Natural killer cell (primary cell): ENCODE measurements around the gene HDAC4. TPM values are rescaled to one million over a fixed set of nuclear protein-coding genes. Genes with fewer than 3 reads are reported as not detected.

Experiments used
- ATAC-seq, 3 donors: fragments of 150-1000 bp in 2 of 3; fragments of 200-7000 bp in 1 of 3; cut with Tn5 transposase; 1 replicate in 1 of 3; 2 replicates in 2 of 3; pipeline ENCODE4 v1.10.0; 2021; ENCODE audit warnings: mild to moderate bottlenecking in 2 of 3, moderate library complexity in 2 of 3
- DNase-seq, 2 donors: peaks; one replicate each; pipeline versions ENCODE4 v3.0.0 to v3.0.0-alpha.2; 2013 to 2021; ENCODE audit warnings: mixed read lengths in 1 of 2
- H3K27ac ChIP-seq: one replicate; pipeline ENCODE4 v1.5.1; 2013; ENCODE audit warnings: mild to moderate bottlenecking, low read length
- H3K27me3 ChIP-seq: one replicate; pipeline ENCODE4 v1.6.1; 2013; ENCODE audit warnings: low read length; ENCODE audit not compliant: control insufficient read depth, insufficient read depth
- H3K36me3 ChIP-seq: one replicate; pipeline ENCODE4 v1.6.1; 2013; ENCODE audit warnings: low read length; ENCODE audit not compliant: control insufficient read depth, insufficient read depth
- H3K4me1 ChIP-seq: one replicate; pipeline ENCODE4 v1.6.1; 2013; ENCODE audit warnings: low read length; ENCODE audit not compliant: control insufficient read depth, insufficient read depth
- H3K4me3 ChIP-seq: one replicate; pipeline ENCODE4 v1.5.1; 2013; ENCODE audit warnings: low read length
- H3K9me3 ChIP-seq: one replicate; pipeline ENCODE4 v1.6.1; 2013; ENCODE audit warnings: low read length; ENCODE audit not compliant: control insufficient read depth, insufficient read depth
- H3K27ac Mint-ChIP-seq, 2 donors: one replicate each; pipeline ENCODE4 v1.8.0; 2022; ENCODE audit warnings: mild to moderate bottlenecking in 2 of 2, mixed read lengths in 2 of 2, moderate library complexity in 1 of 2
- H3K27me3 Mint-ChIP-seq, 2 donors: one replicate each; pipeline ENCODE4 v1.8.0; 2022; ENCODE audit warnings: low read depth in 2 of 2, mixed read lengths in 2 of 2
- H3K36me3 Mint-ChIP-seq: one replicate; pipeline ENCODE4 v1.8.0; 2022; ENCODE audit warnings: mixed read lengths
- H3K4me1 Mint-ChIP-seq, 2 donors: one replicate each; pipeline ENCODE4 v1.8.0; 2022; ENCODE audit warnings: mixed read lengths in 2 of 2
- H3K4me3 Mint-ChIP-seq: one replicate; pipeline ENCODE4 v1.8.0; 2022; ENCODE audit warnings: mild to moderate bottlenecking, moderate library complexity, mixed read lengths
- H3K9me3 Mint-ChIP-seq, 2 donors: one replicate each; pipeline ENCODE4 v1.8.0; 2022; ENCODE audit warnings: mixed read lengths in 2 of 2
- CTCF ChIP-seq: fragments of 200-600 bp; IDR thresholded peaks from one replicate; pipeline ENCODE4 v1.8.0; 2022; ENCODE audit warnings: antibody characterized with exemption
- WGBS: methylation state at CpG from one replicate; pipeline ENCODE4 v1.1.7; 2013; ENCODE audit warnings: missing lambda C conversion rate; ENCODE audit not compliant: insufficient coverage; 5-methylcytosine and 5-hydroxymethylcytosine counted together
- intact Hi-C: fragments of 100-400 bp; cut with micrococcal nuclease; formaldehyde crosslinking; loops from one replicate; pipeline ENCODE4 v1.14.2; 2022
- total RNA-seq, 4 donors: library from RNA; stranded (reverse); fragments of 120-200 nt in 1 of 4; gene quantifications; one replicate each; pipeline versions ENCODE4 v1.2.3 to v1.2.4, GENCODE V29; 2013 to 2022

Gene HDAC4
- total RNA-seq, 3 donors from 2014 or later (not counting 1 experiment from before 2014, with no cell fraction given) = 74.9 to 105 (median 100) TPM

DNA sequence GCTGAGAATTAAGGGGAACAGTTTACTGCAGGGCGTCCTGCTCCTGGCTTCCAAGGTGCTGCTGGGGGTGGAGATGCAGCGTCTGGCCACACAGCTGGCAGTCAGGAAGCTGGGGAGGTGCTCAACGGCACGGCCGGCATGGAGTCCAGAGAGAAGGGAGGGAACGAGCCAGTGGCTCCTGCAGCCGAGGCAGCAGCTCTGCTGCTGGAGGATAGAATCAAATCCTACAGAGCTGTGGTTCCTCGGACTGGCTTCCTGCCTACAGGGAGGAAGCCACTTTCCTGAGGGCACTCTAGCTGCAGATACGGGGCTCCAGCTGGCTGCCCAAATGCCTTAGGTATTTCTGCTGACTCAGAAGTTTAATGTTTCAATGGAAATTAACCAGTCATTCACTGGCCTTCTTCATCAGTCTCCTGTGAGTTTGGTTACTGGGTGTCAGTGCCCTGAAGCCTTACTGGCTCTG is 286.7 kb downstream of the HDAC4 start:
- Histone ChIP-seq H3K27ac (no peak overlapping the region), H3K27me3 (no peaks in the 10 kb centered on the region), H3K36me3 (peaks cover 47% of the 10 kb centered on the region), H3K9me3 (no peaks in the 10 kb centered on the region), H3K4me1 (peaks cover 12% of the 10 kb centered on the region), H3K4me3 (no peak overlapping the region)
- Mint-ChIP-seq H3K36me3 (peaks cover 14% of the 10 kb centered on the region), H3K27ac (no peak overlapping the region), H3K9me3 (no peaks in the 10 kb centered on the region), H3K4me1 (peaks cover 33 to 36% of the 10 kb centered on the region in 2 donors), H3K4me3 (no peak overlapping the region), H3K27me3 (peaks cover 0 to 13% of the 10 kb centered on the region in 2 donors)
- no peak for DNase-seq
- WGBS = 71% methylated on average over 9 of the region's 9 CpGs
- intact Hi-C loops = no loop called here
- TF ChIP-seq CTCF = no peak
- no peak for ATAC-seq

DNA sequence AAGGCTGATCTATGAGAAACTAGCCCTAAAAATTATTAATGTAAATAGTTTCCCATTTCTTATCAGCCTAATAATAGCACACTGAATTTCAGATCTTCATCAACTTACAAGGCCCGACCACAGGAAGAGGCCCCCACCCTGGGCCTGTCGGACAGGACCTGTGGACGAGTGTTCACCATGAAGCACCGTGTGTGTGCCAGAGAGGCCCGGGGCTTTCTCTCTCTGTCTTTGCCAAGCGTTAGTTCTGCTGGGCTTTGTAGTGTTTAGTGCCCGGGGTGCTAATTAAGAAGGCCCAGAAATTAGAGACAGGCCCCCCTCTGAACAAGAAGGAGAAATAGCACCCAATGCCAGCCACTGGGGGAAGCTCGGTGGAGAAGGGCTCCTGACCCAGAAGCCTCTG is 287.2 kb downstream of the HDAC4 start:
- no peak for DNase-seq
- 71% methylated on average over 8 of the region's 8 CpGs for WGBS
- ATAC-seq = no peak
- Mint-ChIP-seq H3K4me3 (no peak overlapping the region), H3K27ac (no peak overlapping the region), H3K27me3 (peaks cover 0 to 9% of the 10 kb centered on the region in 2 donors), H3K9me3 (no peaks in the 10 kb centered on the region), H3K4me1 (peaks cover 28 to 31% of the 10 kb centered on the region in 2 donors), H3K36me3 (peaks cover 14% of the 10 kb centered on the region)
- Histone ChIP-seq H3K4me3 (no peak overlapping the region), H3K9me3 (no peaks in the 10 kb centered on the region), H3K36me3 (peaks cover 51% of the 10 kb centered on the region), H3K27me3 (no peaks in the 10 kb centered on the region), H3K27ac (no peak overlapping the region), H3K4me1 (peaks cover 12% of the 10 kb centered on the region)
- intact Hi-C loops = no loop called here
- no peak for TF ChIP-seq CTCF

- ATAC-seq = no peak
- Mint-ChIP-seq H3K4me1 (peaks cover 23 to 27% of the 10 kb centered on the region in 2 donors), H3K4me3 (no peak overlapping the region), H3K27ac (no peak overlapping the region), H3K9me3 (no peaks in the 10 kb centered on the region), H3K36me3 (peaks cover 14% of the 10 kb centered on the region), H3K27me3 (peaks cover 0 to 9% of the 10 kb centered on the region in 2 donors)
- no peak for DNase-seq
- Histone ChIP-seq H3K36me3 (peaks cover 56% of the 10 kb centered on the region), H3K4me1 (peaks cover 8% of the 10 kb centered on the region), H3K4me3 (no peak overlapping the region), H3K9me3 (no peaks in the 10 kb centered on the region), H3K27ac (no peak overlapping the region), H3K27me3 (no peaks in the 10 kb centered on the region)
- intact Hi-C loops = no loop called here
- 79% methylated on average over 12 of the region's 12 CpGs for WGBS
- TF ChIP-seq CTCF = no peak
These were observed 287.6 kb downstream of the HDAC4 start for GRCh38 chr2:239113171-239113570.

DNA sequence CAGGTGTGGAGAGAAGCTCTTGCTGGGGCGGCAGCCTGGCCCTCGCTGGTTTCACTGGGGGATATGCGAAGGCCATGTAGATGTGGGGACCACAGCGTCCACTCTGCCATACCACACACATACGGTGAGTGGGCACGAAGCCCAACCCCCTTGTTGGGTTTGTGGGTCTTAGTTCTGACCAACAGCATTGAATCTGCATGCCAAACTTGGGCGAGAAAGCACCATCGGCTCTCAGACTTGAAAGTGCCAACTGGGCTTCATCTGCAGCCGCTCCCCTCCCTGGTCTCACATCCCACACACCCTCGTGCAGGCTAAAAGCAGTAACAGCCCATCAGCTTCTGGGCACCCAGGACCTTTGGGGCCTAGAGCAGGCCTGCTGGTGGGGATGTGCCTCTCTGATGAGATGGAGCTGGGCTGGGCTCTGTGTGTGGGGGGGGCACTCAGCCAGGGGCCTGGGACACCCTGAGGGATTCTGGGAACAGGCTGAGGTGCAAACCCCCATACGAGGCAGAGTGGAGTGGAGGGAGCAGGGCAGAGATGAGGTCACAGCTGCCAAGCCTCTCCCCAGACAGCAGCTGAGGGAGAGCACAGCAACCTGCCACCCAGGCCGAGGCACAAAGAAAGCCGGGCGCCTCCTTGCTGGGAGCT is 288.6 kb downstream of the HDAC4 start:
- peaks cover 14% of the 10 kb centered on the region for H3K36me3 Mint-ChIP-seq

More for the DNA sequence above, 288.6 kb downstream of the HDAC4 start:
- no peak for DNase-seq
- Histone ChIP-seq H3K4me1 (no peaks in the 10 kb centered on the region), H3K36me3 (peaks cover 65% of the 10 kb centered on the region), H3K27ac (no peak overlapping the region), H3K9me3 (no peaks in the 10 kb centered on the region), H3K27me3 (no peaks in the 10 kb centered on the region), H3K4me3 (no peak overlapping the region)
- Mint-ChIP-seq H3K27ac (no peak overlapping the region), H3K4me1 (peaks cover 17 to 18% of the 10 kb centered on the region in 2 donors), H3K4me3 (no peak overlapping the region), H3K9me3 (no peaks in the 10 kb centered on the region), H3K27me3 (peaks cover 0 to 6% of the 10 kb centered on the region in 2 donors)
- intact Hi-C loops = no loop called here
- ATAC-seq = no peak
- no peak for TF ChIP-seq CTCF
- 91% methylated on average over 14 of the region's 14 CpGs for WGBS
